SIG-M5 (cell line): ENCODE measurements around the gene SEC31A.

Source experiments
- DNase-seq: peaks from one replicate; lab custom pipeline; 2025; lab: John Stamatoyannopoulos, UW

The SEC31A gene

GRCh38 chr4:82792912-82793649 lies 97.9 kb downstream of the SEC31A start:
- DNase-seq: no peak

DNA sequence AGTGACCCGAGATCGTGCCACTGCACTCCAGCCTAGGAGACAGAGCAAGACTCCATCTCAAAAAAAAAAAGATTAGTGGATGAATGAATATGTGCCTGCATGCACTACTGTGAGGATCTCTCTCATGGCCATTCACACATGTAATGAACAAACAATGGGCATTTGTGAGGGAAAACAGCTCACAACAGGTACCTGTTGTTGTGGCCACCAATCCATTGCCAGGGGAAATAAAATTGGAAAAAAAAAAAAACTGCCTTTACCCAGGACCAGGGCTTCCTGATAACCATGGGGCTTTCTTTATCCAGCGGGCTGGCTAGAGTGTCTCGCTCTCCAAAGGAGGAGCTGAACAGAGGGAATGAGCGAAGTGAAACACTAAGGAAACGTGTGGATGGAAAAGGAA lies 99.8 kb downstream of the SEC31A start:
- DNase-seq: no peak

GRCh38 chr4:82790060-82790660 lies 100.8 kb downstream of the SEC31A start:
- no peak for DNase-seq

- DNase-seq: no peak
These were observed 101.8 kb downstream of the SEC31A start for GRCh38 chr4:82789025-82789776.

- DNase-seq: no peak
These were observed 103.6 kb downstream of the SEC31A start for GRCh38 chr4:82787342-82787741.

DNA sequence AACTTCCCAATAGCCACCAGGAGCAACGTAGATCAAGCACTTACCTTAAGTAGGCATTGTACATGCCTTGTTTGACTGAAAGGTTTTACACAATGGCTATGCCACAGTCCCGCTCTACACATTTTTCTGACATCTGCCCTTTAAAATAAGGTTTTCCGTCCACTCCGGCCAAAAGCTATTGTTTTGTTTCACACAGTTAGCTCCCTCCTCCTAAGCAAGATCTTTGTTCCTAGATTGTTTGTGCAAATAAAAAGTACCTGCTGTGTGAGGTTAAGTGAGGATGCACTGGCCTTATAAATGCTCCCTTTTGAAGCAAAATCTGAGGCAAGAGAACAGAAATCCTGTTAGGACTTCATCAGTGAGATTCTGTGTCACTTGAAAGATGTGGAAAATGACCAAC lies 104.1 kb downstream of the SEC31A start:
- no peak for DNase-seq

DNA sequence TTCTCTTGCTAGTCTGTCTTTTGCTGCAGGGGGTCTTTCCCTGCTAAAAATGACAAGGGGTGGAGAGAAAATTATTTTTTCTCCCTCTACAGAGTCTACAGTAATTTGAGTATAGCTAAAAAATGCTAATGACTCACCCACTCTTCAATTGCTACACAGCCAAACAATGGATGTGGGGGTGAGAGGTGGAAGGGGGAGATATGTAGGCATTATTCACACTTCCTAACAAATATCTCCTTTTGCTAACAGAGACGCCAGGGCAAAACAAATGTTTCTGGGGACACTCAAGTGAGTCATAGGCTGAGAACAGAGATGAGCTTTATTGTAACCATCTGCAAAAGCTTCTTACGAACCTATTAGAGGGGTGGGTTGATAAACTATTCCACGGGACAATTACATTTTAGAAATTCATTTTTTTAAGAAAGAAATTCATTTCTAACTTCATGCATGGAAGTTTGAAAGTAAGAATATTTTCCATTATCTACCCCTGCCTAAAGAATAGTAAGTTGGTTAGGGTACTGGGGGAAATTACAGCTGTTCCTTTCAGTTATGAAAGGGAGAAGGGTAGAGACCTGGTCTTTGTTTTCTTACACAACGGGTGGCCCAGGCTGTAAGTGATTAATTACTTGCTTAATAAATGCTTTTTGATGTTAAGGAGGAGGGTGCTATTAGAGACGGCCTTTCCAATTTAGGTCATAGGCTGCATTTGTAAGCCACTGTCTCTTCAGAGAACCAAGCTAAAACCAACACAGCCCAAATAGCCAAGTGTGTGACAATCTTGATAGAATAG lies 105.1 kb downstream of the SEC31A start:
- no peak for DNase-seq

GRCh38 chr4:82784681-82785610 lies 106.0 kb downstream of the SEC31A start:
- DNase-seq: no peak

DNA sequence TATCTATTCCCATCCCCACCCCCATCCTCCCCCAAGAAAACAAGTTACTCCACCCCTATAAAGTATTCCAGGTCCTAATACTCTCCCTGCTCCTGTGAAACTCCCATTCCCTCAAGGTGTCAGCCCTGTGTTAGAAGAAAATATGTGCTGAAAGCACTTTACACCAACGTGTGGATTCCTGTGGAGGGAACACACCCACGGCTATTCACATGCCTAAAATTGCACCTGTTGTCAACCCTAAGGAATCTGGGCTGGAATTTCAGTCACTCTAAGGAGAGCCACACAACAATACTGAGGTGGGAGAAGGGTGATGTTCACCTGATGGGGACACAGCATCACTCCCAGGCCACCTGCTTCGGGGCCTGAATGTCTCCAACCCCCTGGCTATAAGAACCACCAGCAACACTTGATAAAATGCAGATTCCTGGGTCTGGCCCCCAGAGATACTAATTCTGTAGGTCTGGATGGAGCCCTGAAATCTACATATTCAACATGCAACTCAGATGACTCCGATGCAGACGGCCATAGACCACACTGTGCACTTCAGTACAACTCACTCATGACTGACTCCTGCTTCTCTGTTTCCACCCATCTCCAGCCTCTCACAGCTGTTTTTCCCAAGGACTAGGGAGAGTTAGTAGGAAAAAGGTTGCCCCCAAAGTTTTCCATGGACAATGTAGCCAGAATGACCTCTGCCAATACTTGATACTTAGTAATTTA lies 108.2 kb downstream of the SEC31A start:
- no peak for DNase-seq

DNA sequence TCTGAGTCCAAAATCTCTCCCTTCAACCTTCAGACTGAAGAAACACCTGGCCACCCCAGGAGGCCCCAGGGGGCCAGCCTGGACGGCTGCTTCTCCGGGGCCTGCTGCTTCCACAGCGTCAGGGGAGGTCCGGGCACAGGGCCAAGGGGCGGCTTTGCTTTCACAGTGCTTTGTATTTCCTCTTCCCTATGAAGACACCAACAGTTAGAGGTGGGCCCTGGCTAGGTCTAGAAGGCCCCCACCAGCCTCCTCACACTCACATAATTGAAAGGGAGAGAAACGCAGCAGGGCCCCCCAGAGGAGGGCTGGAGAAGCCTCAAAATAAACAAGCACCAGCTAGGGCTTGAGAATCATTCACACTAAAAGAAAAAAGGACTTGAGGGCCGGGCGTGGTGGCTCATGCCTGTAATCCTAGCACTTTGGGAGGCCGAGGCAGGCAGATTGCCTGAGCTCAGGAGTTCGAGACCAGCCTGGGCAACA lies 110.2 kb downstream of the SEC31A start:
- DNase-seq: no peak

GRCh38 chr4:82780170-82780751 lies 110.7 kb downstream of the SEC31A start:
- DNase-seq: no peak

DNA sequence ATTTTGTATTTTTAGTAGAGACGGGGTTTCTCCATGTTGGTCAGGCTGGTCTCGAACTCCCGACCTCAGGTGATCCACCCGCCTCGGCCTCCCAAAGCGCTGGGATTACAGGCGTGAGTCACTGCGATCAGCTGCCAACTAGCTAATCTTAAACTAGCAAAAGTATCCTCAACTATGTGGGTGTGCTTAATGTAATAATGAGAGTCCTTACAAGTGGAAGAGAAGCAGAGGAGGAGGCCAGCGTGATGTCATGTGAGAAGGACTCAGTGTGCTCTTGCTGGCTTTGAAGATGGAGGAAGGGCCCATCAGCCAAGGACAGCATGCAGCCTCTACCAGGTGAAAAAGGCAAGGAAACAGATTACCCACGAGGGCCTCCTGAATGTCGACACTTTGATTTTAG lies 111.9 kb downstream of the SEC31A start:
- DNase-seq: no peak

GRCh38 chr4:82777857-82778525 lies 113.0 kb downstream of the SEC31A start:
- no peak for DNase-seq

DNA sequence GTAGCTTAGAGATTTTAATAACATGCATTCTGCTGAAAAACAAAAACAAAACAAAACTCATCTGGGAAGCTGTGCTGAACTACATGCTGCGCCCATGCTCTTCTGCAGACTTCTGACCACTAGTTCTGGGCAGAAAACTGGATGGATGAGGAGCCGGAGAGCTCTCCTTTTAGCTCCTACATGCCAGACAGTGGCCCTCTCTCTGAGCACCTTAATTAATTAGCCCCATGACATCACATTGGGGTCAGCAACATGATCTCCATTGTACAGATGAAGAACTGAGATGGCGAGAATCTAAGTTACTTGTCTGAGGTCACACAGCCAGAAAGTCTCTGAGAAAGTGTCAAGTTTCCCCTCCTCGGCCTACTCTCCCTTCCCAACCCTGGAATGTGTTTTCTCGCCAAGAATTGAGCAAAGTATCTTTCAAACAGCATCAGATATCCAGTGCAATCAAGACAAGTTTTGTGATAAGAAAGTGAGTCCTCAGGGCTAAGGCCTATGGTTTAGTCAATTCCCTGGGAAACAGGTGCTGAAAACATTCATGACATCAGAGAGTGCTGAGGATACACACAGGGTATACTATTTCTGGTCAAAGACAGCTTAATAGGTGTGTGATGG lies 113.9 kb downstream of the SEC31A start:
- DNase-seq: no peak

- no peak for DNase-seq
These were observed 115.7 kb downstream of the SEC31A start for GRCh38 chr4:82775243-82775642.

- DNase-seq: no peak
These were observed 116.2 kb downstream of the SEC31A start for GRCh38 chr4:82774711-82775171.

- no peak for DNase-seq
These were observed 117.9 kb downstream of the SEC31A start for GRCh38 chr4:82773057-82773456.

- no peak for DNase-seq
These were observed 120.3 kb downstream of the SEC31A start for GRCh38 chr4:82770607-82771006.
